Measurements from ENCODE around the gene SMPD3. TPM values are rescaled to one million over a fixed set of nuclear protein-coding genes. Genes with fewer than 3 reads are reported as not detected.

SMPD3 gene
- total RNA-seq, 1 experiment from 2014 or later: 0.77 TPM

DNA sequence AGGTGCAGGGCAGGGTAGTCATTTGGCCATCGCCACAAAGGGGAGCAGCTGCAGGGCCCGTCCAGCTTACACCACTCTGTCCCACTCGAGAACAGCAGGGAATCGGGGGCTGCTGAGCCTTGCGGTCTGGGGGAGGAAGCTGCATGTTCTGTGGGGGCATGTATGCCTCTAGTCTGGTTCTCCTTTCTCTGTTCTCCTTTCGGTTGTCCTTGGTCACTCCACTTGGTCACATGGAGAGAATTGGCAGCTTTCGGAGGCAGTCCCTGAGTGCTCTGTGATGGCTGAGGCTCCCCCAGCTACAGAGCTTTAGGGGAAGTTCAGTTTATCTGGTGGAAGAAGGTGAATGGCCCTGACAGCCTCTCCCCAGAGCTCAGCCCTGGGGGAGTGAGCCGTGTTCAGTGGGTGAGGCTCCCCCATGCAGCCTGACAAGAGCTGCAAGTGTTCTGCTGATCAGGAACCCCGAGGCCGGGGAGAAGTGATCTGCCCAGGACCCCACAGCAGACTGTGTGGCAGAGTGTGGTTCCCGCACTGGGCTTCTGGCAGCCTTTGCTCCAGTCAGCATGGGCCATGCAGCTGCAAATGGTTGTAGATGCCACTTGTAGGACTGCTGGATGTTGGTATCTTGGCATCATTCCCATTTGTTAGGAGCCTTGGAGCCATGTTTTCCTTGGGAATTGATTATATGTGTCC lies 22.3 kb upstream of the SMPD3 start:
- in situ Hi-C loops (cut with HindIII; ENCODE audit: low pct_unique_long_range_greater_than_20kb, low sequenced_read_pairs): no loop called here

DNA sequence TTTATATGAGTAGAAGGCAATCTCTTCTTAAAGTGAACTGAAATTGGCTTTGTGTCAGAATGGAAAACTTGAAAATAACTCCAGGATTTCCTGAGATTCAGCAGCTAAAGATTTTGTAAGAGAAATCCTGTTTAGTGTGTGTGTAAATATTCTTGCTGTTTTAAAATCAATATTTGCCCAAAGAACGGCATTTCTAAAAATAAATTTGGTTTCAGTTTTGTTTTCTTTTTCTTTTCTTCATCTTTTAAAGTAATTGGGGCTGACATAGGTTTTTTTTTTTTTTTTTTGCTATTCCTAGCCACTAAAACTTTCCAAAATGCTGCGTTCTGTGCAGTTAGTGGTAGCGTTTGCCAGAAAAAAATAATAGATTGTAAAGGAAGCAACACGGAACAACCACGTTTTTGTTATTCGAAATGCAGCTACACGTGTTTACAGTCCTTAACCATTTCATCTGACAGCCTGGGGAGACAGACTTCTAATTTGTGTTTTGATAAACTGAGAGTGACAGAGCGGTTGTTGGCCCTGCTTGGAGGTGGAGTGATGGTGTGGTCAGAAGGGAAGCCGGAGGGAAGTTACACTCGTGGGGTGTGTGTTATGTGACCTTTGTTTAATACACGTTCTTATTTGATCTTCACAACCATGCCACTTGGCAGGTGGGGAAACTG lies 21.6 kb upstream of the SMPD3 start:
- Histone ChIP-seq H3K36me3 (ENCODE audit: control insufficient read depth, insufficient read depth, low read length) (no peaks in the 10 kb centered on the region), H3K4me1 (ENCODE audit: control insufficient read depth, insufficient read depth, low read length) (no peaks in the 10 kb centered on the region), H3K27me3 (ENCODE audit: control insufficient read depth, insufficient read depth, low read length) (no peaks in the 10 kb centered on the region), H3K27ac (ENCODE audit: low read length) (no peak overlapping the region), H3K4me3 (ENCODE audit: low read depth in 2 of 2, low read length in 2 of 2) (no peak overlapping the region), H3K9me3 (ENCODE audit: control insufficient read depth, insufficient read depth, low read depth, low read length) (no peaks in the 10 kb centered on the region)
- CTCF ChIA-PET: no interaction called here
- no TSS peak for BruUV-seq (replicated peaks)
- ATAC-seq (no peak), DNase-seq (ENCODE audit: low read depth, low spot score) (no peak)
- intact Hi-C loops (cut with micrococcal nuclease; ENCODE audit: unreplicated experiment): no loop called here
- in situ Hi-C loops (cut with HindIII; ENCODE audit: low pct_unique_long_range_greater_than_20kb, low sequenced_read_pairs): no loop called here
- POLR2A ChIA-PET: no interaction called here
- TF ChIP-seq, protein P1, sequence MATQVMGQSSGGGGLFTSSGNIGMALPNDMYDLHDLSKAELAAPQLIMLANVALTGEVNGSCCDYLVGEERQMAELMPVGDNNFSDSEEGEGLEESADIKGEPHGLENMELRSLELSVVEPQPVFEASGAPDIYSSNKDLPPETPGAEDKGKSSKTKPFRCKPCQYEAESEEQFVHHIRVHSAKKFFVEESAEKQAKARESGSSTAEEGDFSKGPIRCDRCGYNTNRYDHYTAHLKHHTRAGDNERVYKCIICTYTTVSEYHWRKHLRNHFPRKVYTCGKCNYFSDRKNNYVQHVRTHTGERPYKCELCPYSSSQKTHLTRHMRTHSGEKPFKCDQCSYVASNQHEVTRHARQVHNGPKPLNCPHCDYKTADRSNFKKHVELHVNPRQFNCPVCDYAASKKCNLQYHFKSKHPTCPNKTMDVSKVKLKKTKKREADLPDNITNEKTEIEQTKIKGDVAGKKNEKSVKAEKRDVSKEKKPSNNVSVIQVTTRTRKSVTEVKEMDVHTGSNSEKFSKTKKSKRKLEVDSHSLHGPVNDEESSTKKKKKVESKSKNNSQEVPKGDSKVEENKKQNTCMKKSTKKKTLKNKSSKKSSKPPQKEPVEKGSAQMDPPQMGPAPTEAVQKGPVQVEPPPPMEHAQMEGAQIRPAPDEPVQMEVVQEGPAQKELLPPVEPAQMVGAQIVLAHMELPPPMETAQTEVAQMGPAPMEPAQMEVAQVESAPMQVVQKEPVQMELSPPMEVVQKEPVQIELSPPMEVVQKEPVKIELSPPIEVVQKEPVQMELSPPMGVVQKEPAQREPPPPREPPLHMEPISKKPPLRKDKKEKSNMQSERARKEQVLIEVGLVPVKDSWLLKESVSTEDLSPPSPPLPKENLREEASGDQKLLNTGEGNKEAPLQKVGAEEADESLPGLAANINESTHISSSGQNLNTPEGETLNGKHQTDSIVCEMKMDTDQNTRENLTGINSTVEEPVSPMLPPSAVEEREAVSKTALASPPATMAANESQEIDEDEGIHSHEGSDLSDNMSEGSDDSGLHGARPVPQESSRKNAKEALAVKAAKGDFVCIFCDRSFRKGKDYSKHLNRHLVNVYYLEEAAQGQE (IDR thresholded peaks at IDR 0.05; ENCODE audit: insufficient read depth in 1 of 2, low read depth in 2 of 2, low read length in 1 of 2): no peak
- TF ChIP-seq SIN3A (IDR thresholded peaks at IDR 0.05; ENCODE audit: borderline replicate concordance, insufficient read depth, low read depth, low read length) (no peak), POLR2AphosphoS5 (IDR thresholded peaks at IDR 0.05; ENCODE audit: low read depth, low read length) (no peak), TCF7L2 (IDR thresholded peaks at IDR 0.05; ENCODE audit: low read depth, low read length) (no peak), CTCF (IDR thresholded peaks at IDR 0.05) (no peak)

More for the DNA sequence above, 22.3 kb upstream of the SMPD3 start:
- Histone ChIP-seq H3K27me3 (ENCODE audit: control insufficient read depth, insufficient read depth, low read length) (no peaks in the 10 kb centered on the region), H3K4me3 (ENCODE audit: low read depth in 2 of 2, low read length in 2 of 2) (no peak overlapping the region), H3K27ac (ENCODE audit: low read length) (no peak overlapping the region), H3K9me3 (ENCODE audit: control insufficient read depth, insufficient read depth, low read depth, low read length) (no peaks in the 10 kb centered on the region), H3K36me3 (ENCODE audit: control insufficient read depth, insufficient read depth, low read length) (no peaks in the 10 kb centered on the region), H3K4me1 (ENCODE audit: control insufficient read depth, insufficient read depth, low read length) (no peaks in the 10 kb centered on the region)
- no peak for ATAC-seq
- POLR2A ChIA-PET: no interaction called here
- TF ChIP-seq POLR2AphosphoS5 (IDR thresholded peaks at IDR 0.05; ENCODE audit: low read depth, low read length) (no peak), SIN3A (IDR thresholded peaks at IDR 0.05; ENCODE audit: borderline replicate concordance, insufficient read depth, low read depth, low read length) (no peak), CTCF (IDR thresholded peaks at IDR 0.05) (no peak), TCF7L2 (IDR thresholded peaks at IDR 0.05; ENCODE audit: low read depth, low read length) (no peak)
- TF ChIP-seq, protein P1 (IDR thresholded peaks at IDR 0.05; ENCODE audit: insufficient read depth in 1 of 2, low read depth in 2 of 2, low read length in 1 of 2): no peak
- no TSS peak for BruUV-seq (replicated peaks)
- CTCF ChIA-PET: no interaction called here
- DNase-seq (ENCODE audit: low read depth, low spot score): no peak
- intact Hi-C loops (cut with micrococcal nuclease; ENCODE audit: unreplicated experiment): no loop called here
